Hindlimb muscle (tissue), 1 donor: ENCODE measurements around the gene LIPH. TPM values are rescaled to one million over a fixed set of nuclear protein-coding genes. Genes with fewer than 3 reads are reported as not detected.
A peak's percentile ranks its signal among the peaks of the same experiment; 100 is the strongest.
"Not testable (repeated sequence)": the region's sequence is repeated elsewhere in the genome, so short reads cannot be mapped to it uniquely, and the experiment has no call there.

Experiments used
- DNase-seq: peaks from one replicate; pipeline ENCODE4 v3.0.0-alpha.2; 2013
- polyA plus RNA-seq: library from polyadenylated mRNA; unstranded; fragments of 120-200 nt; gene quantifications from one replicate; pipeline ENCODE4 v1.2.1, GENCODE V29; 2013; ENCODE audit not compliant: insufficient read length

Gene LIPH
- 0.25 TPM for polyA plus RNA-seq

DNA sequence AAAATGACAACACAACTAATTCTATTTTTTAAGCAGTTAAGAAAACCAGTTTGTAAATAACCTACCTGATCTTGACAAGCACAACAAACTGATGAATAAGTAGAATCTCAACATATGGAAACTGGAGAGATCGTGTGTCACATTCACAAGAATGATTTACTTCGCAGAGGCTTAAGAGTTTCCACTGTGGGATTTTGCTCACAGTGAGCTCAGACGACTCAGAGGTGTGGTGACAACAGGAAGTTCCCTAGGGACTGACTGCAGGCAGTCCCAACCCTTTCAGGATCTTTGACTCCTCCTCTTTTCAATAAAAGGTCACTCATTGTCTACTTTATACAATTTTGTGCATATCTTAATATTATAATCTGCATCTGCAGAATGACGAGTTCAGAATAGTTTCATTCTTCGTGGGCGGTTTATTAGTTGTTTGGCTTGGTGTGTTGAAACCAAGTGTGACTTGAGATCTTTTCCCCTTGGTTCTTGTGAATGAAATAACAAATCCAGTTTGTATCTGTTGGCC is at the start of gene LIPH:
Gene LIPH (minus strand): TSS at position 231 of the 520 bp plus-strand sequence. CDS start 117 bp downstream, at position 114.
- DNase-seq: no peak

DNA sequence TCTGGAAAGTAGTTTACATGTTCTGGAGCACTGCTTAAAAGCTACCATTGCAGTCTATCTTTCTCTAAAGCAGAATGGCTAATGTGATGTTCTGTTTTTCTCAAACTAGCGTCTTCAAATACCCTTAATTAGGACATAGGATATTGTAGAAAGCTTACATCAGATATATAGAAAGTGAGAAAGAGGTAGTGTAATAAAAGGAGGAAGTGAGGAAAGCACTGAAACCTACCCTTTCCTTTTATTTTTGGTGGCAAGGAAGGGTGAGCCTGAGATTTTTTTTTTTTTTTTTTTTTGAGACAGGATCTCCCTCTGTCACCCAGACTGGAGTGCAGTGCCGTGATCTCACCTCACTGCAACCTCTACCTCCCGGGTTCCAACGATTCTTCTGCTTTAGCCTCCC is 43.1 kb upstream of the LIPH start:
- no peak for DNase-seq

DNA sequence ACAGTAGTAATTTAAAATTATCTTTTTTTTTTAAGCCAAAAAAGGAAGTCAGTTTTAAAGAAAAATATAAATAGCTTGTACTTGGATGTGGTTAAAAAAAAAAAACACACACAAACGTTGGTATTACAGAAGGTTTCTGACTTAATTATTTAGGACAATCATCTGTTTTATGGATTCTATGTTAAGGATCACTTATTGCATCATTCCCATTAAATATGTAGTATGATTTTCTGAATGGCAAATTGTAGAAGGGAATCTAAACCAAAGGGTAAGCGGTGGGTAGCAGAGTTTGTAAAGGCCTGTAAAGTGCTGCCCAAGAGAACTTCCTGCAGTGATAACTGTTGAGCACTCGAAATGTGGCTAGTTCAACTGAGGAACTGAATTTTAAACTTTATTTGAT is 41.7 kb upstream of the LIPH start:
- DNase-seq: no peak

DNA sequence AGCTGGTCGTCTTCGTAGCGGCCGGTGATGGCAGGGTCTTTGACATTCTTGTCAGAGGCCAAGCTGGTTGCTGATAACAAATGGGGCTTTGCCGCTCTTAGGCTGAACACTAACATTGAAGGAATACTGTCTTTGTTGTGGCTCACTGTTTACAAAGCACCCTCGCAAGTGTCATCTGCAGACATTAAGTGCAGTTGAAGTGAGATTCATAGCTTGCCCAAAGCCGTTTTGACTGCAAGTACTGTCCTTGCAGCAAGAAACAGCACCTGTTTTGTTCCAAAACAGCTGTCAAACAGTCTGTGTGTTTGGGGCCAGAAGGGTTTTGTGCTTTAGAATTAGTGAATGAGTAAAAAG is 34.3 kb upstream of the LIPH start:
- DNase-seq: no peak

DNA sequence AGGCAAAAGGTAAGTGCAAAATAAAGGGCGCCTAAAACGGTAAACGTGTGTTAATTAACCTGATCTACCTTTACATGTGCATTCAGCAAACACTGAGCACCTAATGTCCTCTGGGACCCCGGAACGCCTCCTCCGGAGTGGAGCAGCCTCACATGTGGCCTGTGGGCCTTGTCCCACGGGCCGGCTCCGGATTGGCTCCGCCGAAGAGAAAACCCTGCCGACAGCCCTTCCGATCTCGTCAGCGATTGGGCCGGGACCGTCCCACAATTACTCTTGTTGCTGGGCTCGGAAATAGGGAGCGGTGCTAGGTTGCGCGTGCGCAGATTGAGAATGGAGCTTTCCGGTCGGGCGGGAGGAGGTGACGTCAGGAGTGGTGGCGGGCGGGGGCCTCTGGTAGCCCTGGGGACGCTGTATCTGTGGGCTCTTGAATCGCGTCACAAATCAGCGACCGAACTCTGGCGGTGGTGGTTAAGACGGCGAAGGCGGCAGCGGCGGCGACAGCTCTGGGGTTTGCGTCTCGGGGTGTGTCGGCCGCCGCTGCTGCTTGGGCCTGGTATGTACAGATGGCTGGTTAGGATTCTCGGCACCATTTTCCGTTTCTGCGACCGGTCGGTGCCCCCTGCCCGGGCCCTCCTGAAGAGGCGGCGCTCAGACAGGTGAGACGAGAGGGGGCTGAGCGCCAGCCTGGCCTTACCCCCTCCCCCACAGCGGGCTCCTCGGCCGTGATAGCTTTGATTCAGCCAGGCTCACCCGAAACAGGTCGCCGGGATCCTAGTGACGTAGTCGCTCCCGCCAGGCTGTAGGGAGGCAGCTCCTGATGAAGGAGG is 33.7 kb upstream of the LIPH start, which contains the start of gene SENP2:
Gene SENP2 (plus strand): TSS at position 437 of the 827 bp plus-strand sequence. CDS start 119 bp downstream, at position 556.
- DNase-seq: peak; percentile 99

DNA sequence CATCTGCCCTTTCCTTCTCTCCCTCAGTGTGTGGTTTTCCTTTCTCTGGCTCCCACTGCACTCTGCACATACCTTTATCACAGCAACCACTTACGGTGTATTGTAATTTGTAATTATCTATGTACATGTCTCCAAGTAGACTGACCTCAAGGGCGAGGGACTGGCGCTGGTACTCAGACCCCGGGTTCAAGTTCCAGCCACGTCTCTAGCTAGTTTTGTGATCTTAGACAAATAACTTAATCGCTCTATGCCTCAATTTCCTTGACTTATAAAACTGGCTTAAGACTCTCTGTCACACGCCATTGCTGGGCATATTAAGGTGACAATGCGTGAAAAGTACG is 33.1 kb upstream of the LIPH start:
- no peak for DNase-seq

DNA sequence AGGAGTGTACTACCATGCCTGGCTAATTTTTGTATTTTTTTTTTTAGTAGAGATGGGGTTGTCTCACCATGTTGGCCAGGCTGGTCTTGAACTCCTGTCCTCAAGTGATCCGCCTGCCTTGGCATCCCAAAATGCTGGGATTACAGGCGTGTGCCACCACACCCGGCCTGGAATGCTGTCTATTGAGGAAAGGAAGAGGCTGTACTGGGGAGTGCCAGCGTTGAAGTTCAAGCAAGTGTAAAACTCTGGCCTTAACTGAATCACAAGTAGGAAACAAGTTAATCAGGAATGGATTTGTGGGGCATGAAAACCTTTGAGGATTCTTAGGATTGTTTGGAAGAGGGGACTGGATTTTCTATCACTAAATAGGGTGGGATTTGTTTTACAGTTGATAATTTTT is 32.3 kb upstream of the LIPH start:
- no peak for DNase-seq

DNA sequence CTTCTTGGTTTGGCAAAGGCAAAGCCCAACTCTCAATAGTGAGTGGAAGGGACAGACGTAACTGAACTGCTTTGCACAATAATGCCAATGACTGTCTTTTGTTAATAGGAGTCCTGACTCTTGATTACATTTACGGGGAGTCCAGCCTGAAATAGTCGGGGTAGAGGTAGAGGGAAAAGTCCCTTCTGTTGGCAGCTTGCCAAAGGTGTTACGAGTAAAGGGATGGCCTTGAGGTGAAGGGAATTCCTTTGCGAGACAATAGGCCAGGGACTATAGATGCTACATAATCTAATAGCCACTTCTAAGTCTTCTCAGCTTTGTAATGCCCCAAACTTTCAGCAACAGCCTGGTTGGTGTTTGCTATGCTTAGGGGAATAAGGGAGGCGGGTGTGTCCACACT is 31.5 kb upstream of the LIPH start:
- DNase-seq: no peak

DNA sequence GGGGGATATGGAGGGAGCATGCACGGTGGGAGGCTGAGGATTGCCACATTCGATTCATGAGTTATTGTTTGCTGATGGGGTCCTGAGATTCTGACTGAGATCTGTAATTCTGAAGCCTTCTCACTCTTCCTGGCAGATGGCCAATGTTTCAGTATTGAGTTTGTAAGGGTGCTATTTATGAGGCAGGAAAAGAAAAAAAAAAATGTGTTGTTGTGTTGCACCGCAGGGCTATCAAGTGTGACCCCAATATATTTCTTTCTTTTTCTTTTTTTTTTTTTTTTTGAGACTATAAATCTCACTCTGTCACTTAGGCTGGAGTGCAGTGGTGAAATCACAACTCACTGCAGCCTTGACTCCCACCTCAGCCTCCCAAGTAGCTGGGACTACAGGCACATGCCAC is 30.5 kb upstream of the LIPH start:
- DNase-seq: no peak

DNA sequence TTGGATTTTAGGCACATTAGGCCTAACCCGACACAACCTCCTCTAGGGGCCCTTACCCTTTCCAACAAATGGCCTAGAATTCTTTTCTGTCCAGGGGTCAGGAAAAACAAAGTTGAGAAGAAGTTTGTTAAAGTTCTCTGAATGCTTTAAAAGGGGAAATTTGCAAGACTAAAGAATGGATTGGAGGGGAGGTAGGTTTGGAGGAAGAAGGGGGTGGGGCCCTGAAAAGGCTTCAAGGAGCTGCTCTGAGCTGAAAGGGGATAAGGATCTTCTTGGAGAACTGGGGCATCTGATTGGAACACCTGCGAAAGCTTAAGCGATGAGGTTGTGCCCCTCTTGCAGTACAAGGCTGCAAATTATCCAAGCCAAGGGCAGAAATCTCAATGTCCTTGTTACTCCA is 29.8 kb upstream of the LIPH start:
- no peak for DNase-seq

DNA sequence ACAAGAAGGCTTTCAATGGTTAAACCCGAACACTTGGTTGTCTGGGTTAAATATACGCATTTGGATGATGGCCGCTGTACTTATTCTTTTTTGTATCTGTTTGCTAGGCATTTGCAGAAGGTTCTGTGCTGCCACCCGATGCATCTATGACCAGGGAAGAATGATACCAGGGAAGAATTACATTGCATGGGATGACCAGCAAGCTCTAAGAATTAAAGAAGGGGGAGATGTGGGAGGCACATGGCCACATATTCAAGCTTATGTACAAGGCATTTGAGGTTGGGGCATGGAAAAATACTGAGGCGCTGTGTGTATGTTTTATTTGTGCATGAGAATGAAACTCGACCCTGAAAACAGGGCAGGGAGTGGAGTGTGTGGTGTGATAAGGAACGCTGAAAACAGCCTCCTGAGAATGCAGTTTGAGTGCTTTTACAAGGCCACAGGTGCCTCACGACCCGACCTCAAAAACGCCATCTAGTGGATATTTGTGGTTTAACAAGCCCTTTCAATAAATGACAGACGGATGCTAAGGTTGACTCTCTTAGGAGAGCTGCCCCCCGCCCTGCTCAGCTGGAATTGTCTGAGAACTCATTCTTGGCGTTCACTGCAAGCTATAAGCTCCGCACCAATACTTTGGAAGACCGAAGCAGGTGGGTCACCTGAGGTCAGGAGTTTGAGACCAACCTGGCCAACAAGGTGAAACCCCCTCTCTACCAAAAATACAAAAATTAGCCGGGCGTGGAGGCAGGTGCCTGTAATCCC is 22.9 kb upstream of the LIPH start:
- not testable (repeated sequence) for DNase-seq

DNA sequence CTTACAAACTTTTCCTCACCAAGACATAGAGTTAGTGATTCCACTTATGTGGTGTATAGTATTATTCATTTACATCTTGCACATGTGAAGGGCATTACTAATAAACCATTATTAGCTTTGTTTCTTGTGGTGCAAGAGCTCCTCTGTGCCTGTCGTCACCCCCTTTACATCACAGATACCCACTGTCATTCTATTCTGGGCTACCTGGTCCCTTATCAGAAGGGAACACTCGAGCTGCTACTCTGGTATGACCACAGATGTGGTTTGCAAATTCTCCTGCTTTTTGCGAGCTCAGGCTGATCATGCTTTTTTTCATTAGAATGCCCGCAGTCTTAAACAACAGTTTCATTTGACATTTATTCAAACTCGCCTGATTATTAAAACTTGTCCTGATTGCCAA is 19.8 kb upstream of the LIPH start:
- DNase-seq: no peak

DNA sequence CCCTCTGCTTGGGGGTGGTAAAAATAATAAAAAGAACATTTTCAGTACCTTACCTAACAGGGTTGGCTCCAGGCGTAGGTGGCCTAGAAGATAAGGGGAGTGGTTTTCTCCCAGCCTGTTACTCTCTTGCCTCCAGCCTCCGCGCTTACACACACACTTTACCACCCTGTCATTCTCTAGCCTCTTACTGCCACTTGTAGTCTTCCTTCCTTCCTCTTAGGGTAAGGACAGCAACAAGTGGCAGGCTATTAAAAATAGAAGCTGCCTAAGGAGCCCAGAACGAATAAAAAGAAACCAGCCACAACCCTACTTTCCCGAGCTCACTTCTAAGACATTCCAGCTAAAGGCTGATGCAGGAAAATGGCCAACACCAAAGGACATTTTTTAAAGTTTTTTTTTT is 9.6 kb upstream of the LIPH start:
- DNase-seq: no peak

DNA sequence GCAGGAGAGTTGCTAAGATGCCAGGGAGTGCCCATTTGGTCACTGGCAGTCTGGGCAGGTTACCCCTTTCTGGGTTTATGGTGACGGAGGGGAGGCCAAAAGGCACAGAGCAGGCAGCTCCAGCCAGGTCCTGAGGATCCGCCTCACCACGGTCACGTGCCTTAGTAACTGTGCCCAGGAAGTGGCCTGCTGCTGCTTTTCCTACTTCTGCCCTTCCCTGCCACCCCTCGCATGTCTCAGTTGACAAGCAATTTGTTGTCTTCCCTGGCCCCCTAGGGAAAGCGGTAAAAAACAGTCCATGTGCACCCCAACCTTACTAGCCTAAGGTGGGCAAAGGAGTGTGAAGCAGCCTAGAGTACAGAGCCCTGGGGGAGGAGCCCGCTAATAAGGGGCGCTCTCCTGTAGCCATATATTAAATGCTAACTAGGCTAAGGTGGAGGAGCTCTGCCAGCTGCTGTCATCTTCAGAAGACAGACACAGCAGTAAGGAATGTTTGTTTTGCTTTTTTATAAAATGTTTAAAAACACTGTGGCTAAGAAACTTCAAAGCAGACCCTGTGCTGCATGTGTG is 9.1 kb upstream of the LIPH start:
- DNase-seq: no peak

DNA sequence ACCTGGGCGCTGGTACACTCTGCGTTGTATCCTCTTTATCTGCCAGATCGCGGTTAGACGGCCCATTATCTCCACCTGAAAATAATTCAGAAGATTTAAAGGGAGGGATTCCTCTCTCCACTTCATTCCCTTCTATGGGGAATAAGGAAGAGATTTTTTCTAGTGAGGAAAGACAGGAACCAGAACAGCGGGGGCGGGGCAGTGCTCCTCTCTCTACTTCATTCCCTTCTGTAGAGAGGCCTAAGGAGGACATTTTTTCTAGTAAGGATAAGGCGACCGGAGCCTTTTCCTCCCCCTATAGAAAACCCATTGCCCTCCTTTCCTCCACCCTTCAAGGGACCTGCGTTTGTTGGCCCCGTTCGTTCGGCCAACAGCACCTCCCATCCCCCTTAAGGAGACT is 8.3 kb upstream of the LIPH start:
- no peak for DNase-seq

DNA sequence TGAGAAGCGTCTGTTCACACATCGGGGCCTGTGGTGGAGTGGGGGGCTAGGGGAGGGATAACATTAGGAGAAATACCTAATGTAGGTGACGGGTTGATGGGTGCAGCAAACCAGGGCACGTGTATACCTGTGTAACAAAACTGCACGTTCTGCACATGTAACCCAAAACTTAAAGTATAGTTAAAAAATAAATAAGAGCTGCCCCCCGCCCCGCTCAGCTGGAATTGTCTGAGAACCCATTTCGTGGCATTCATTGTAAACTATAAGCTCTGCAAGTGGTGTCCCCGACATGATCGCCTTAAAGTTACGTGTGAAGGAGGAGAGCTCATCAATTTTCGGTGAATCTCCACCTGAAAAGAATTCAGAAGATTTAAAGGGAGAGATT is 7.3 kb upstream of the LIPH start:
- no peak for DNase-seq

DNA sequence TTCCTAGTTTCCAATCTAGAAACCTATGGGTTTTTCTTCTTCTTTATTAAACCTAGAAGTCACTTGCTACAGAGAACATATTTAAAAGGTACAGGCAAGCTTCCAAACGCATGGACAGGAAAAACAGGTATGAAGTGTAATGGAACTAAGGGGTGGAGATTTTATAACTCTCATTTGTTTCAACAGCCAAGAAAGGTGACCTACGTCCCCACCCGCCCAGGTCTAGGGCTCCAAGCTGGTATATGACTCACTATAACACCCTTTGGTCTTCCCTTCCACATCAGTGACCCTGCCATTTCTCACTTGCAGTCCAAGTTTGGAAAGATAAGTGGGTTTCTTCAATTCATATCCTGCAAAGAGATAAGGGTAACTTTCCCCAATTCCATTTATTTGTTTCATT is 6.0 kb upstream of the LIPH start:
- no peak for DNase-seq

DNA sequence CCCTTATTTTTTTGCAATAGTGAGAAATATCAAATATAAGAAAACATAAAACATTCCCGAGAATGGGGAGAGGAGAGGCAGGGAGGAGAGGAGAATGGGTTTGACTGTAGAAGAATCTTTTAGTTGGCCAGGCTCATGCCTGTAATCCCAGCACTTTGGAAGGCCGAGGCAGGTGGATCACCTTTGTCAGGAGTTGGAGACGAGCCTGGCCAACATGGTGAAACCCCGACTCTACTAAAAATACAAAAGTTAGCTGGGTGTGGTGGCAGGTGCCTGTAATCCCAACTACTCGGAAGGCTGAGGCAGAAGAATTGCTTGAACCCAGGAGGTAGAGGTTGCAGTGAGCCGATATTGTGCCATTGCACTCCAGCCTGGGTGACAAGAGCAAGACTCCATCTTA is 4.3 kb upstream of the LIPH start:
- DNase-seq: not testable (repeated sequence)

DNA sequence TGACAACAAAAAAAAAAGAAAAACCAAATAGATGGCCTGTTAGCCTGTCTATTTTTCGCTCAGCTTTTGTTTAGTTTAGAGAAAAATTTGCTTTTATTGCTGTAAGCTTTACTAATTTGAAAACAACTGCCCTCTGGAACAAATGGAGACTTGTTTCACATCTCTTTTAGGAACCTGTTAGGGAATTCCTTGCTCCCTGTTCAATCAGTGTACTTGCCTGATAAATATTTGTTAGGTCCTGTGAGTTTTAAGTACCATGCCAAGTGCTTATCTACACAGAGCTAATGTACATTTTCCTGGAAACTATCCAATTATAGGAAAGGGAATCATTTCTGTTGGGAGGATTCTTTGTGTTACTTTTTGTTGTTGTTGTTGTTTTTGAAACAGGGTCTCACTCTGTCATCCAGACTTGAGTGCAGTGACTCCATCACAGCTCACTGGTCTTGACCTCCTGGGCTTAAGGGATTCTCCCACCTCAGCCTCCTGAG is 3.5 kb upstream of the LIPH start:
- no peak for DNase-seq

DNA sequence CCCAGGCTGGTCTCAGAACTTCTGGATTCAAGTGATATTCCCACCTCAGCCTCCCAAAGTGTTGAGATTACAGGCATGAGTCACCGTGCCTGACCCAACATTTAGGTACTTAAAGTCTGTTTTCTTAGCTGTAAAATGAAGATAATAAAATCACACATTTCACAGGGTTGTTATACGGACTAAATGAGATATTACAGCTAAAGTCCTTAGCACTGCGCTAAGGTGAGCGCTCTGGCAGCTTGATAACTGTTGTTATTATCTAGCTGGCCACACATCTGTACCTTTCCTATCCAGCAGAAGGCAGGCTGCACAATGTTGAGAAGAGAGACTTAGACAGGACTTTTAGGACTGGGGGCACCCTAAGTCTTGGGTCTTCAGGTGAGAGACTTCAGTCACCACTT is 2.7 kb upstream of the LIPH start:
- no peak for DNase-seq

DNA sequence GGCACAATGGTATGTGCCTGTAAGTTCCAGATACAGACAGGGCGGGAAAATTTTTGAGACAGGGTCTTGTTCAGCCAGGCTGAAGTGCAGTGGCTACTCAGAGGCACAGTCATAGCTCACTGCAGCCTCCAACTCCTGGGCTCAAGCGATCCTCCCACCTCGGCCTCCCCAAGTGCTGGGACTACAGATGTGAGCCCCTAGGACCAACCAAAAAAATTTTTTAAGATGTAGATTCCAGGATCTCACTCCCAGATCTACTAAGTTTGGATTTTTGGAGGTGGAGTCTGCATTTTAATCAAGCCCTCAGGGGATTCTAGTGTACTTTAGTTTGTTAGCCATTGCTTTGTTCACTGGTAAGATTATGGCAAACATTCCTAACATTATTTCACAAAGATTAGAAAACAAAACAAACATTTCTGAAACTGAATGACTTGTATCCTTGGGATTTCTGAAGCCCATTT is 2.7 kb downstream of the LIPH start:
- DNase-seq: no peak

DNA sequence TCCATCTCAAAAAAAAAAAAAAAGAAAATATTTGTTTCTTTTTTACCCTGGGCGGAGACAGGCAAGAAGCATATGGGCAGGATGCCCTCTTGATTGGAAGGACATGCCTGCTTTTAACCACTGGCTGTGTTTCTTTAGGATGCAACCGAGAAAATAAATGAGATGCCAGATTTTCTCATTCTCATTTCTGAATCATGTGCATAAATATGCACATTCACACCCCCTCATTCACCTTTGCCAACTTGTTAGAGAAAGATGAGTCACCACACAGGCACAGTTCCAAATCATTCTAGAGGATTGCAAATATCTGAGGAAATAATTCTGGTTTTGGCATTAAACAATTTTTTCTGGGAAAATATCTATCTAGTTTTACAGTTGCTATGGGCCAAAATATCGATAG is 3.3 kb downstream of the LIPH start:
- DNase-seq: peak; percentile 76

DNA sequence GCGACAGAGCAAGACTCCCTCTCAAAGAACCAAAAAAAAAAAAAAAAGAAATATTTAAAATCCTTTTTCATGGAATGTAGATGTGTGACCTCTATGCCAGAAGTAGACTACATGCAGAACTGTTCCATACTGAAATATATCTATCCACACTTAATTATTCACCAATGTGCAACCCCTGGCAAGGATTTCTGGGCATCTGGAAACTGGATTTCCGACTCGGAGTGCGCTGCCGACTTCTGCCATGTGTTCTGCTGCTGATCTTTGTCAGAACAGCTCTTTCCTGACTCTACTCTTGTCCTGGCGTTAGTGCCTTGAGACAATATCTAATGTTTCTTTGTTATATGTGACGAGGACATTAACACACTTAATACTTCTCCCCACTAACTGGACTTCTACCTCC is 11.7 kb downstream of the LIPH start:
- peak; percentile 15 for DNase-seq
